GM18498 (cell line): ENCODE results near the gene HDAC9.
A peak's percentile ranks its signal among the peaks of the same experiment; 100 is the strongest.

Experiments
- ATAC-seq: cut with Tn5 transposase; IDR thresholded peaks from one replicate; pipeline ENCODE4 v1.9.1; 2021; ENCODE audit warnings: mild to moderate bottlenecking, moderate library complexity; ENCODE audit not compliant: unreplicated experiment

HDAC9 gene

DNA sequence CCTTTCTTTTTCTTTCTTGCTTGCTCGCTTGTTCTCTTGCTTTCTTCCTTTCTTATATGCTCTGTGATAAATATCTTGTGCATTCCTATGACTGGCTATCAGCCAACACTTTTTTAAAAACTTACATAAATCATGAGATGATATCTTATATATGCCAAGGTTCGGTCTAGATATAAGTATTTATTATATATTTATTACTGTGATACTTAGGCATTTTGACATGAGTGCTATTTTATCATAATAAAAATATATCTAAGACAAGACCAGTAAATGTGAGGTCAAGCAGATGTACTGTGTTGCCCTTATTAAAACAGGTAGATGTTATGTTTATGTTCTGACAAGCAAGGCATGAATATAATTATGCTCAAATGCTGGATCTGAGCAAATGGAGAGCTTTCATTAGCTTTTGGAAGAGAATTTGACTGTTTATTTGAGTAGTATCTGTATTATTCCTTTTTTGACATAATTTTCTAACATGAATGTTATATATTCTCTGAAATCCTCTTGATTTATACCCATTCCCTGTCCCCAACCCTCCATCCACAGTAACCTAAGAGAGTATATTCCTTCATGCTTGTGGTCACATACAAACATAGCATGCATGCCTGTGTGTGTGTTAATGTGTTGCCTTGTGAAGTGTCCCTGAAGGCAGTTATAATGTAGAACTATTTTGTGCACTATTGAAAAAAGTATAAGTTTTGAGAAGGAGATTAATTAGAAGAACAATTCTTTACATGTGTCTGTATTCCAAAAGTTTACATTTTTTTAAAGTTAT lies 158.0 kb downstream of the HDAC9 start:
- no peak for ATAC-seq

DNA sequence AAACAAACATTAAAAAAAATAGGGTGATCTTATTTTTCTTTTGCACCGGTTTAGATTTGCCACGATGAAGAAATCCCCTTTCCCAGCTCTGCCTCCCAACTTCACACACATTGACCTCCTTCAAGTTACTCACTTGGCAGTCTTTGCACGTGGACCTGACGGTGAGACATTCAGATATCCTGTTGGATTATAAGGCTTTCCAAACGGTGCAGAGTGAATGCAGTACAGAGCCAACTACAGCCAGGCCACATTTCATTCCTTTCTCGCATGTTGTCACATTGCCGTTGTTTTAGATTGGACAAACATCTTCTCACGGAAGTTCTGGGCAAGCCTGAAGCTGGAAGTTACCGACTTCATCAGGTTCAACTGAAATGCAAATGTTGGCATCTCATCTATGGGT lies 159.2 kb downstream of the HDAC9 start:
- ATAC-seq: no peak

DNA sequence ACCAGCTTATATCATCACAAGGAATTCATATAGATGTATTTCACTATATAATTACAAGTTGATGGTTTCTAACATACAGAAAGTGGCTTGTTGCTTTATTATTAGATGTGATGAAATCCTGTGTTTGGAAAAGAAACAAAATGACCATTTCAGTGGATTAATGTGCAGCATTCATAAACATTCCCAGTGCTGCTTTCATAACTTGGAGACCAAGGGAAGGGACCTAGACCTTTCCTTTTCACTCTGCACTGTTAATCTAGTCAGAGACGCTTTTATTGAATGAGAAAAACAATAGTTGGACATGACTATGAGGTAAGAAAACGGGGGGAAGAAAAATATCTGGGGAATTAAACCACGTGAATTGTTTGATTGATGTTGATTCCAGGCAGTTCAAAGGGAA lies 160.0 kb downstream of the HDAC9 start:
- ATAC-seq: no peak

DNA sequence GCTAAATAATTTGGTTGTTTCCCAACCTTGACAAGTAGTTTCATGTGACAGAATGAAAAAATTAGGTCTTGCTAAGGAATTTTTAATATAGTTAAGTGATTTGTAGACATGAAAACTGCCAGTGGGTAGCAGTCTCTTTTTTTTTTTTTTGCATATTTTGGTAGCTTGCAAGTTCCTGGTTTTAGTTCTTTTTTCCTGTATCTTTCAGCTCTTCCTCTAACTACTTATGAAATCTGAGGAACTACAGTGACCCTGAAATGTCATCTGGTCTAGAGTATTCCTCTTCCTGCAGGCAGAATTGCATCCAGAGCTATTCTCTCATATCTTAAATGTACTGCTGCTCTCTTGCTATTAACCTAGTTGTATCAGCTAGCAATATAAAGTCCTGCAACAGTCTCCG lies 160.4 kb downstream of the HDAC9 start:
- no peak for ATAC-seq

DNA sequence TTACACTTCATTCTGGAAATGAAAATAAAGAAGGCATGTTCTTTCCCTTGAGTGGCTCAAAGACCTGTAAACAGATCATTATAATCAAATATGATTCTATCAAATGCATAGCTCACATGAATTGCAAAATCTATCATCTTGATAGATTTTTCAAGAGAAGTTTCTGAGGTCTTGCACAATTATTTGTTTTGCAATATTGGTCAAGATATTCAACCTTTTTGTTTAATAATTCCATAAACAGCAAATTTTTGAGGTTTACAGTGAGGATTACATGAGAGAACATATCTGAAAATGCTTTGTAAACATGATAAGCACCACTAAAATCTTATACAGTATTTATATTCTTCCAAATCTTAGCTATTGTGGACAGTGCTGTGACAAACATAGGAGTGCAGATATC lies 160.8 kb downstream of the HDAC9 start:
- ATAC-seq: no peak

DNA sequence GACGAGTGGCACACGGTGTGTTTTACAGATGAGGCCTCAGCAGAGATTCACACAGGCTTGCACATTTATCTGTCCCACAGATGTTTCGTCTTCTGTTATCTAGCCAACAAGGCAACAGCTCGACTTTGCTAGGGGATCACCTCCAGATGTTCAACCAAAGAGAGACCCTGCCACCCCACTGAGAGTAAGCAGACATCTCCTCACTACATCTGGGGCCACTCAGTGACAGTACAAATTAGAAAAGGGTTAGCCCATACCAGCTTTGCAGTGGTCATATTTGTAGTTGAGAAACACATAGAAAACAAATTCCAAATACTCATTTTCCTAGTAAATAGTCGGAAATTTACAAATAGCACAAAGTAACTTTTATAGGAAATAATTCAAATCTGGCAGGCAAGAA lies 164.2 kb downstream of the HDAC9 start:
- no peak for ATAC-seq

DNA sequence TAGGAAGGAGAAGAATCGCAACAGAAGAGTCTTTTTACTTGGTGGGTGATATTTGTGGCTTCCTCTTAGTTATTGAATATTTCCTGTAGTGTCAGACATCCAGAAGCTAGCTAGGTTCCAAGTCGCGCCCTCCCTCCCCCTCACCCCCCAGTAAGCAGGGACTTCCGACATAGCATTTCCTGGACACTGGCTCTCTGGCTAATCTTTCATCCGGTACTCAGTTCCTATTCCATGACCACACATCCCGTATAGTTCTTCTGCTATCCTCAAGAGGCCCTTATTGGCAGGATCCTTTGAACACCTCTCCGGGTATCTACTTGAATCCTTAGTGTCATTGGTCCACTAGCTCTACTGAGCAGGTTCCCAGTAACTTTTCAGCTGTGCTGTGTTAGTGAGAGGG lies 167.8 kb downstream of the HDAC9 start:
- ATAC-seq: no peak

DNA sequence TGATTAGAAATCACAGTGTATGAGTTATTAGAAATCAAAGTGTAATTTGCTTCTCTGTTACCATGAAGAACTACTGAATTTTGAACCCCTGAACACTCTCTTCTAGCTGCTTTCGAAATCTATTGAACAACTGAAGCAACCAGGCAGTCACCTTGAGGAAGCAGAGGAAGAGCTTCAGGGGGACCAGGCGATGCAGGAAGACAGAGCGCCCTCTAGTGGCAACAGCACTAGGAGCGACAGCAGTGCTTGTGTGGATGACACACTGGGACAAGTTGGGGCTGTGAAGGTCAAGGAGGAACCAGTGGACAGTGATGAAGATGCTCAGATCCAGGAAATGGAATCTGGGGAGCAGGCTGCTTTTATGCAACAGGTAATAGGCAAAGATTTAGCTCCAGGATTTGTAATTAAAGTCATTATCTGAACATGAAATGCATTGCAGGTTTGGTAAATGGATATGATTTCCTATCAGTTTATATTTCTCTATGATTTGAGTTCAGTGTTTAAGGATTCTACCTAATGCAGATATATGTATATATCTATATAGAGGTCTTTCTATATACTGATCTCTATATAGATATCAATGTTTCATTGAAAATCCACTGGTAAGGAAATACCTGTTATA lies 170.7 kb downstream of the HDAC9 start:
- ATAC-seq: peak; percentile 99

DNA sequence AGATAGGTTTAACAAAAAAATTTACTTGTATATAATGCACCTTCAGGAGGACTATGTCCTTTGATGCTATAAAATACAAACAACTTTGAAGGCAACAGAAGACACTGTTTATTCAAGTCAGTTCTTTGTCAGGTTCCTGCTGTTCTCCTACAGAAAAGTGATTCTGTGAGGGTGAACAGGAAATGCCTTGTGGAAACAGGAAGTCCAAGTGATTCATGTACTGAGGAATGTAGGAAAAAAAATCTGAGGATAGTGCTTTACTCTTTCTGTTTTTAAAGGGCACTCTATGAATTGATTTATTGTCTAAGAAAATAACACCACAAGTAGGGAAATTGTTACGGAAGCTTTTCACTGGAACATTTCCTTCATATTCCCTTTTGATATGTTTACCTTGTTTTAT lies 171.9 kb downstream of the HDAC9 start:
- no peak for ATAC-seq

DNA sequence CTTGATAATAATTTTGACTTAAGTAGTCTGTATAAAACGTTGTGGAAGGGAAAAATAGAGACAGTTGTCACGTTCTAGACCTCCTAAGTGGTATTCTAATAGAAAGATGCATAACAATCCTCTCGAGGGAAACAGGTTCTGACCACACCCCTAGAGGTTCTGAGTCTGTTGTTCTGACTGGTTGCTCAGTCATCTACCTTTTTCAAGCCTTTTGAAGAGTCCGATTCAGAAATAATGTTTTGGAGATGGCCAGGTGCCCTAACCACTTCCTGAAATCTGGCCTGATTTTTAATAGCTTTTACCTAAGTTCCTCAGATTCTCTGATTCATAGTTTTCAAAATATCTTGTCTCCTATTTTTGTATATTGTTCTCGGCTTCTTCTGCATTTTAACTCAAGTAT lies 175.6 kb downstream of the HDAC9 start:
- no peak for ATAC-seq

DNA sequence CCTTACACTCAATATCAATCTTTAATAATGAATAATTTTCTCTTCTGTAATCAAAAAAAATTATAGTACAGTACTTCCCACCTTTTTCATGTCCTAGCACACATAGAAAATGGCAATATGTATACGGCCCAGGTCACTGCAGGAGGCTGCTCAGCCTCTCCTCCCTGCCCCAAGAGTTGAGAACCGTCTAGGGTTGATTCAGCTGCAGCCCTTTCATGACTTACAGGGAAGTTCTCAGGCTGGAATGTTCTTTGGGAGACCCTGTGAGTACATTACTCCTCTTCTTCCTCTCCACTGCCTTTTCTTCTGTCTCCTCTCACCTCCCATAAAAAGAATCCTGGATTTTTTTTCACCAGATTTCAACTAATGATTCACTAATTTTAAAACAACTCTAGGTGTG lies 180.0 kb downstream of the HDAC9 start:
- no peak for ATAC-seq

DNA sequence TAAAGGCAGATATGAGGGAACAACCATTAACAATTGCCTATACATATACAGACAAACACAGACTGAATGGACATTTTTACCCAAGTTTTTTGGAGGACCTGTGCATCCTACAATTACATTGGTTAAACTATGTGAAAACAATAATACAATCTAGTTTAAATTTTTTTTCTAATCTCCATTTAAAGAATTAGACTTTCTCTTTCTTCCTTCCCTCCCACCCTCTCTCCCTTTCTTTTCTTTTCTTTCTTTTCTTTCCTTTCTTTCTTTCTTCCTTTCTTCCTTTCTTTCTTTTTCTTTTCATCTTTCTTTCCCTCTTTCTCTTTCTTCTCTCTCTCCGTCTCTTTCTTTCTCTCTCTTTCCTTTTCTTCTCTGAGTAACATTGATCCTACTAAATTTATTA lies 183.7 kb downstream of the HDAC9 start:
- no peak for ATAC-seq

DNA sequence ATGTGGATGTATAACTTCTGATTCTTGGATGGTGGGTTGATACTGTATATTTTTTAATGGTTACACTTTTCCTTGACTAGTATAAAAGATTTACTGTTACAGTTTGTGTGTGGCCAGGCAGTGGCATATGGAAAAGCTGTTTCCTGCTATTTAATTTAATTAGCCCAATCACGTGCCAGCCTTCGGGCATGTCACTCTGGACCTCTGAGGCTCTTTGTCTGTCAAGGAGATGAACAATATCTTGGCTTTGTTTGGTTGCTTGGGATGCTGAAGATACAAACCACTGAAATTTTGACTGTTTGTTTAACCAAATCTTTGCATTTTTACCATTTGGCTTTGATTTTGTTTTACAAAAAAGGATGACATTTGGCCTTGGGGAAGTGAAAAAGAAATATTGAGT lies 185.0 kb downstream of the HDAC9 start:
- ATAC-seq: no peak

DNA sequence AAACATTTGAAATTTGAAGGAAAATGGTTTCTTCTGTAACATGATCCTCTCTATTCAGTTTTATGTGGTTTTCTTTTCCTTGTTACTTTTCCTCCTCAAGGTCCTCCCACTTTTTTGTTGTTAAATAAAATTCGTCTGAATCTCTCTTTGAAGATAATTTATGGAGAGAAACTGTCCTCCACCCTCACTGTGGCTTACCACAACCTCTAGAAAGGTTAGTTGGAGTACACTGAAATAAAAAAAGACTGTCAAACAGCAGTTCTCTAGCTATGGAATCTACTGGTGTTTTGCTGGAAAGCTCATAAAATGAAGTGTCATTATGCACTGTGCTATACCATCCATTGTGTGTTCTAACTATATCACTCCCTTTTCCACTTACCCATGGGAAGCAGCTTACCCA lies 189.4 kb downstream of the HDAC9 start:
- ATAC-seq: no peak

DNA sequence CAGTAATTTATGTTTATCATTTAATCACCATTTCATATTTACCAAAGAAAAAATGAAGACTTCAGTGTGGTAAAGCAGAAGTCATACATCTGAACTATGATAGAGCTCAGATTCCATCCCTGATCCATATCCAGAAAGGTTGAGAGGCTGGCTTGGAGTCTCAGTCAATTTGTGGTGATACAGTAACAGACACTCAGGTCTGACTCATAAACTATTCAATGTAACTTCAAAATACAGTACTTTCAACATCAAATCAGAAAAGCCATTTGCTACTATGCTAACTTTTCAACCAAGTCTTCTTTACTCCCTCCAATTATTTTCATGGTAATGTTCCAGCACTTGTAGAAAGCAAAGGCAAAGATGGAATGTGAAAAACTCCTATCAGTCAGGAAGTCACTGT lies 190.4 kb downstream of the HDAC9 start:
- ATAC-seq: no peak

DNA sequence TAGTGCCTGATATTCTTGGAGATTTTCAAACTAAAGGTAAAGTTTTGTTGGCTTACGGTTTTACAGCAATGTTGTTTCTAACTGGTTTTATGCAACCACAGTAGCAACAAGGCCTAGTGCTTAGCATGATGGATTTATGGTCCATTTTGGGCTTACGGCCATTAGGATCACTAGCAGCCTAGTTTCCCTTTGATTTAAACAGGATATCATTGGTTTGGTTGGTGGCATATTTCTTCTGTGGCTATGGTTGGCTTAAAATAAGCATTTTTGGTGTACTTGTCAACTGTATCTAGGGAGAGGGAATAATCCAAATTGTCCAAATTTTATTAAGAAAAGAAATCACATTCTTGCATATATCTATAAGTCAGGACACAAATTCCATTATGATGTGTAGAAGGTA lies 194.0 kb downstream of the HDAC9 start:
- no peak for ATAC-seq

DNA sequence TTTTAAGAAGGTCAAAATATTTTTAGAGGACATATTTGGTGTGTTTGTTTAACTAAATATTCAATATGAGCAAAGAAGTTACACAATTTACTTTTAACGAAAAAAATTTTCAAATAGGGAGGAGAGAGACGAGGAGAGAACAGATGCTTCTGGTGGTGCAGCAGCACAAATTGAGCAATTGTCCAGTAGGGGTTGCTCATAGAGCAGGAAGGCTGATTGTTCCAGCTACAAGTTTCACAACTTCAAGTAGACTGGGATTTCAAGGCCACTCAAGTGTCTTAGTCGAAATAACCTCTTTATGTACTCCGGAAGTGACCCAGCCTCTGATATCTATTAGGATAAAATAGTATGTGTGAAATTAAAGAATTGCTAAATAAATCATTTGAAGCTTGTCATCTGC lies 197.9 kb downstream of the HDAC9 start:
- ATAC-seq: no peak

DNA sequence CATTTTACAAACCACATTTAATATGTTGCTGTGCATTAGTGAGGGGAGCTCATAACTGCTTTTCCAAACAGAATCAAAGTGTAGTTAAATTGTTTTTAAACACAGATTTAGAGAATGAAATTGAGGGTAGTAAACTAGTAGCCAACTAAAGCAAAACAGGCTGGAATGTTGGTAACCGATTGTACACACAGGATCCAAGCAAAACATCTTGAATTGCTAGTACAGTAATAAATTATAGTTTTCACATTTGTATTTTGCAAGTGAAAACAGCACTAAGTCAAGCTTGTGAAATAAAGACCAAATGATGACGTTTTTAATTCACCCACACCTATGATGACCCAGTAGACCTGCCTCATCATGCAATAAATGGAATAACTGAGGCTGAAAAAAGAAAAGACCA lies 198.3 kb downstream of the HDAC9 start:
- no peak for ATAC-seq

DNA sequence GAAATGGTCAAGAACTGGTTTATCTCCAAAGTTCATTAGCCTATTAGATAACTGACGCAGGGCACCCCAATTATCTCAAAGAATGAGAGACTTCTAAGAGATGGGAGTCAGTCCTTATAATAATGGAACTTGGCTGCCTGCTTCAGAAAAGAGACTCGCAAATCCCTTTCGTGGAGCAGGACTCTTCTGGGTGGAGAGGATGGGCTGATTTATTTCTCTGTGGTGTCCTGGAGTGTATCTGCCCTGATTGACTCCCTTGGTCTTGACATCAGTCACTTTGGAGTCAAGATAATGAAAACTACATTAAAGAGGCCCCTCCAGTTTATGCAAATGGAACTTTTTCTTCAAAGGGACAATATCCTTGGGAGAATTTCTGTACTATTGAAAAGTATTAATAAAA lies 198.9 kb downstream of the HDAC9 start:
- no peak for ATAC-seq

DNA sequence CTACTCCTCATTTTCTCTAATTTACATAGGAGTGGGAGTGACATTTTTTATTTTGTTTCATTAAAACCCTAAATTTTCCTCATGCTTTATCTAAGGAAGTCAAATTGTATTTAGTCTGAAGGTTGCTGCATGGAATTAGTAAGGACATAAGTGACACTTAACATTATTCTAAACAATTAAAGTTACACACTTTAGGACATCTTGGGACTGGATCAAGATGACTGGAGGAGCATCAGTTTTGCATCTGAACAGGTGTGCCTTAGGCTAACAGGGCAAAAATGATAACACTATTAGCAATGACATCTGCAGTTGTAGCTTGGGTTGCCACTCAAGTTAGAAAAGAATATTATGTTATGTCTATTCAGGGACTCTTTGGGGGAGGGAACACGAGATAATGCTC lies 199.4 kb downstream of the HDAC9 start:
- ATAC-seq: no peak

DNA sequence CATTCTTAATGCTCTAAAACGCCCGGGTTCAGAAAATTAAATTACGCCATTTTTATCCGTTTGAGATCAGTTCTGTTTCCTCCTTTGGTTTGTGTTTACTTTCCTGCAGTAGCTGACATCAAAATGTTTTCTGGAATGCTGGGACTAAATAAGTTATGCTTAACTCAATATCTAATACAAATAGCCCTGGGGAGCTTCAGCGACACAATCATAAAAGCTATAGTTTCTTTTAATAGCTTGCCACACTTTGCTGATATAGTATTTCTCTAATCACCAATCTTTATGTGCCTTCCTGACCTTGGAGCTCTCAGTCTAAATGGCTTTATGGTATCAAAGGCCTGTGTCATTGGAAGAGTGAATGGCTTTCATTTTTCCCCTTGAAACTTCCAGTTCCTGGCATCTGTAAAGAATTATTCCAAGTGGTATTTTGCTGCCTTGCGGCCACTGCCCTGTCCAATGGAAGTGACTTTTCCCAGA lies 202.7 kb downstream of the HDAC9 start:
- ATAC-seq: no peak

DNA sequence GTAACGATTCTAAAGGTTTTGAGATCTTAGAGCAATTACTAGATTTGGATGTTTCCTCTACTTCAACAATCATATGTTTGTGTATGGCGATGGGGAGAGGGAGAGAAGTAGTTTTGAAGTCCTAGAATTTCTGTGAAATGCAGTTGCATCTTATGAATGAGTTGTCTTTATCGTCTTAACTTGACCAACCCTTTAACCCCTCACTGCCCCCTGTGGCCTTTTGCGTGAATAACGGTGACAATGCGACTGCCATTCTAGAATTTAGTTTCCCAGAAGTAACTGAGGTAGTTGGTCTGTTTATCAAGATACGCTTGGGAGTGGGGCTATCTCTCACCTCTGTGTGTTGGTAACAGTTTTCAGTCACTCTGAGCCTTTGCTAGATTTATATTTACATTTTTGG lies 204.6 kb downstream of the HDAC9 start:
- ATAC-seq: no peak
